AG10803 (cell line): Measurements from ENCODE around the gene SFXN3.

Experiments used
- DNase-seq: peaks from one replicate; pipeline ENCODE4 v3.0.0; 2010; ENCODE audit warnings: low read depth
- H3K4me3 ChIP-seq: 2 replicates; pipeline ENCODE4 v1.5.1; 2011; ENCODE audit warnings: mild to moderate bottlenecking, low read length, control low read depth
- TF ChIP-seq, protein P1 (sequence below): conservative IDR thresholded peaks from 2 replicates; pipeline ENCODE4 v1.5.1; 2011; ENCODE audit warnings: mild to moderate bottlenecking, low read length, control low read depth, inconsistent platforms

SFXN3 gene

DNA sequence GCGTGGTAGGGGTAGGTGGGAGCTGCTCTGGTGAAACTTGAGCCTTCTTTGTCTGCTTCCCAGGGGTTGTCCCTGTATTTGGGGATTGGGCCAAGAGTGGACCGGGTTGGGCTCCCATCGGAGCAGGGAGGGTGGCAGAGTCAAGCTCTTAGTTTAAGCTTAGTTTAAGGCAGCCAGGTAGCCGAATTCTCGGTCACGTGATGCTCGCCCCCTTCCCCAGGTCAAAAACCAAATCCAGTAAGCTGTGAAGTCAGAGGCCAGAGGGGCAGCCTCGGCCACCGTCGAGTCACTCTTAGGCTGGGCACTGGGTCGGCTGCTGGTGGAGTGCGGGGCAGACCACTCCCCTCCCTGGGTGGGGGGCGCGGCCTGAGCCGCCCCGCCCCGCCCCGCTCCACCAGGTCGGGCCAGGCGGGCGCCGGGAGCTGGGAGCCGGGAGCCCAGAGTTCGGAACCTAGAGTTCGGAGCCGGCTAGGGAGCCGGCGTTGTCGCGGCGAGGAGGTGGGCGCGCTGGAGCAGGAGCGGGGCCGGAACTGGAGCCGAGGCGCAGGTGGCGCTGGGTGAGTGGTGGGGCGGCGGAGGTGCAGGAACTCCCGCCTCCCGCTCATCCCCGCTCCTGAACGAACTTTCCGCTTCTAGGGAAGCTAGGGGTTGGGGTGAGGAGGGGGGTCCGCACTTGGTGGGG, 34.2 kb upstream of the SFXN3 start:
- peak overlapping the region; percentile 78 for H3K4me3 ChIP-seq
- DNase-seq: no peak

DNA sequence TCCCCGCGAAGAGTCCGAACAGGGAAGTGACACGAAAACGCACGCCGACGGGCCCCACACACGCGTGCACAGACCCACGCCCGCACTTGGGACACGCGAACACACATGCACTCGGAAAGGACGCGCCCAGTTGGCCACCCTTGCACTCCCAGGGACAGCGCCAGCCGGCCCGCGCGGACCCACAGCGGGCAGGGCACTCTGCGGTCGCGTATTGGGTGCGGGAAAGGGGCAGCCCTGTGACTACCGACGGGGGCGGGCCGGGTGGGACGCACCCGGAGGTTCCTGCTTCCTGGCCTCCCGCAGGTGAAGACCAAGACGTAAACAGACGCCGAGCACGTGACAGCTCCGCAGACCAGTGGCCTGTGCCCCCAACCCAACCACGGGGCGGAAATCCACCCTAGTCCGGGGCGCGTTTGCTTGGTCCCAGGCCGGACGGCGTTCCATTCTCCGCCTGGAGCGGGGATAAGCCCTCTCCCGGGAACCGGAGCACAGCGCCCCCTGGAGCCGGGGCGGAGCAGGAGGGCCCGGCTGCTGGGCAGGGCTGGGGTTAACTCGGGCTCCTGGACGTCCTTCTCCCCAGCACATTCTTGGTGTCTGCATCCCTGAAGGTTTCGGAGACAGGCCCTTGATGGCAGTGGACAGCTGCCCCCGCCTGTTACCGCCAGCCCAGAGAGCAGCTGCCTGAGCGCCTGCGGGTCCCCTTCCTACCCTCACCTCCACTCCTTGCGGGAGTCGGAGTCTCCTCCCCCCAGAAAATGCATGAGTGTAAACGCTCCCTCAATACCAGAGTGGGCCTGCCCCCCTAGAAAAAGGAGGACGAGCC, 33.5 kb upstream of the SFXN3 start:
- TF ChIP-seq, protein P1, sequence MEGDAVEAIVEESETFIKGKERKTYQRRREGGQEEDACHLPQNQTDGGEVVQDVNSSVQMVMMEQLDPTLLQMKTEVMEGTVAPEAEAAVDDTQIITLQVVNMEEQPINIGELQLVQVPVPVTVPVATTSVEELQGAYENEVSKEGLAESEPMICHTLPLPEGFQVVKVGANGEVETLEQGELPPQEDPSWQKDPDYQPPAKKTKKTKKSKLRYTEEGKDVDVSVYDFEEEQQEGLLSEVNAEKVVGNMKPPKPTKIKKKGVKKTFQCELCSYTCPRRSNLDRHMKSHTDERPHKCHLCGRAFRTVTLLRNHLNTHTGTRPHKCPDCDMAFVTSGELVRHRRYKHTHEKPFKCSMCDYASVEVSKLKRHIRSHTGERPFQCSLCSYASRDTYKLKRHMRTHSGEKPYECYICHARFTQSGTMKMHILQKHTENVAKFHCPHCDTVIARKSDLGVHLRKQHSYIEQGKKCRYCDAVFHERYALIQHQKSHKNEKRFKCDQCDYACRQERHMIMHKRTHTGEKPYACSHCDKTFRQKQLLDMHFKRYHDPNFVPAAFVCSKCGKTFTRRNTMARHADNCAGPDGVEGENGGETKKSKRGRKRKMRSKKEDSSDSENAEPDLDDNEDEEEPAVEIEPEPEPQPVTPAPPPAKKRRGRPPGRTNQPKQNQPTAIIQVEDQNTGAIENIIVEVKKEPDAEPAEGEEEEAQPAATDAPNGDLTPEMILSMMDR: peak; percentile 79
- H3K4me3 ChIP-seq: peak overlapping the region; percentile 78
- DNase-seq: peak; percentile 76

More for the DNA sequence above, 34.2 kb upstream of the SFXN3 start:
- TF ChIP-seq, protein P1: no peak

DNA sequence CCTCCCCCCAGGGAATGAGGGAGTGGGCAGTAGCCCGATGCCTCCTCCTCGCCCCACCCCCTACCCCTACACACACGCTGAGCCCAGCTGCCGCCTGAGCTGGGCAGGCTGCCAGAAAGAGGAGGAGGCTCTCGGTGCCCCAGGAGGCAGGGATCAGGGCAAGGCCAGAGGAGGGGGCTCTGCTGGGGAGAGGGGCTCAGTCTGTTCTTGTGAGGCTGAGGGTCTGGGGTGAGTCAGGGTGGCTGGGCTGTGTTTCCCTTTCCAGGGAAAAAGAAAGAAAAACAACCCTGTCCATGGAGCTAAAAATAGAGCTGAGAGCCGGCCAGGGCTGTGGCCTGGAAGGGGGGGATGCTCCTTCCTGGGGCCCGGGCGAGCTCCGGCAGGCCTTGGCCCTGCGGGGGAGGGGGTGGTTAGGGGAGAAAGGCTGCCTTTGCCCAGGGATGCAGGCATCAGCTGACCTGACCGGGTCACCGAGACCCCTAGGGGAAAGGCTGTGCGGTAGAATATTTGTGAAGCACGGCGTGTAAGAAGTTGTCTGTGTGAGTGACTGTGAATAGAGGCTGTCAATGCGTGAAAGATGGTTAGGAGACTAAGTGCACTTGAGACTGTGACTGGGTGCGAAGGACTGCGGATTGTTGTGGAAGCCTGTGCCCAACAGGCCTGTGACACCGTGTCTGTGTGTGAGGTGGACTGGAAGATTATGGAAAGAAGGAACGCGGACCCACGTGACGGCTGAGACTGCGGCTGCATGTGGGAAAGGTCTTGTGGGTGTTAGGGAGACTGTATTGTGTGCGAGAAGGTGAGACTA, 32.6 kb upstream of the SFXN3 start:
- peak; percentile 73 for DNase-seq
- TF ChIP-seq, protein P1: no peak
- peak overlapping the region; percentile 78 for H3K4me3 ChIP-seq

DNA sequence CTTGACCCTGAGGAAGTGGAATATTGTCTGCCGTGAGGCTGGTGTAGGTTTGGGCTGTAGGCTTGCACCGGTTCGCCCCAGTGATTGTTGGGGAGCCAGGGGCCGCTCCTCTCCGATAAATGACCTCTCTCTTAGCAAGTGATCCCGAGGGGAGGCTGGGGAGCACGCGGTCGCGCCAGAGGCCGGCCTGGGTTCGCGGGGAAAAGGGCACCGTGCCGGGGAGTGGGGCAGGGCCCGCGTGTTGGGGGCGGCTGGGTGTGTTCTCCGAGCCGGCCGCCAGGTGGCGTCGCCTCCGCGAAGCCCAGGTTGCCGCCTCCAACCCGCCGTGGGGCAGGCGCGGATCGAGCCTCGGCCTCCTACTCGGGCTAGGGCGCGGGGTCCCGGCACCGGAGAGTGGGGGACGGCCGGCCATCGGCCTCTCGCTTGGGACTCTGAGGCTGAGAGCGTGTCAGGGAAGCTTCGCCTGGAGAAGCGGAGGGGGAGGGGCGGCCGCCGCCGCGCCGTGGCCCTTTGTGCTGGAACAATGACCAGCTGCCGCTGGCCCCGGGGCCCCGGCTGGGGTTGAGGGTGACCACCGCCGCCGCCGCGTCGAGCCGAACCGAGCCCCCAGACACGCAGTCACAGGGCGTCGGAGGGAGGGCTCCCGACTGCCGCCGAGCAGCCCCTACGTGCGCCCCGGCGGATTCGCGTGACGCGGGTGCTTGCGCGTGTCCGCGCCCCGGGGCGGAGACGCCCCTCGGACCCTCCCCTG, 31.9 kb upstream of the SFXN3 start:
- TF ChIP-seq, protein P1: peak; percentile 54
- peak overlapping the region; percentile 78 for H3K4me3 ChIP-seq
- peak; percentile 71 for DNase-seq

DNA sequence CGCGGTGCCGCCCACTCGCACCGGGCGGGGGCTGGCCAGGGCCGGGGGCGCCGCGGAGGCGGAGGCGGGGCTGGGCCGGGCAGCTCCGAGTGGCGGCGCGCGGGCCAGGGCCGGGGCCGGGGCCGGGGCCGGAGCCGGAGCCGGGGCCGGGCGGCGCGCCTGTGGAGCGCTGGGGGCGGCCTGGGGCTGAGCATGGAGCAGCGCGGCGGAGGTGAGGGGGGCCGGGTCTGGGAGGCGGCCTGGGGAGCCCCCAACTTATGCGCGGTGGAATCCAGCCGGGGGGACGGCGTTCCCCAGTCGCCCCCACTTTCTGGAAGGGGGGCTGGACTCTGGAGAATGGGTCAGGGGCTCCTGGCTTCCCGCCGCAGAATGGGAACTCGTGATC, 31.3 kb upstream of the SFXN3 start, which contains the start of gene LZTS2:
TSS of gene LZTS2 (plus strand) at position 67 of the 385 bp plus-strand sequence. CDS start 2,731 bp downstream, outside the sequence.
- TF ChIP-seq, protein P1: no peak
- peak within 1 kb of the TSS; percentile 88 for H3K4me3 ChIP-seq
- no peak for DNase-seq

DNA sequence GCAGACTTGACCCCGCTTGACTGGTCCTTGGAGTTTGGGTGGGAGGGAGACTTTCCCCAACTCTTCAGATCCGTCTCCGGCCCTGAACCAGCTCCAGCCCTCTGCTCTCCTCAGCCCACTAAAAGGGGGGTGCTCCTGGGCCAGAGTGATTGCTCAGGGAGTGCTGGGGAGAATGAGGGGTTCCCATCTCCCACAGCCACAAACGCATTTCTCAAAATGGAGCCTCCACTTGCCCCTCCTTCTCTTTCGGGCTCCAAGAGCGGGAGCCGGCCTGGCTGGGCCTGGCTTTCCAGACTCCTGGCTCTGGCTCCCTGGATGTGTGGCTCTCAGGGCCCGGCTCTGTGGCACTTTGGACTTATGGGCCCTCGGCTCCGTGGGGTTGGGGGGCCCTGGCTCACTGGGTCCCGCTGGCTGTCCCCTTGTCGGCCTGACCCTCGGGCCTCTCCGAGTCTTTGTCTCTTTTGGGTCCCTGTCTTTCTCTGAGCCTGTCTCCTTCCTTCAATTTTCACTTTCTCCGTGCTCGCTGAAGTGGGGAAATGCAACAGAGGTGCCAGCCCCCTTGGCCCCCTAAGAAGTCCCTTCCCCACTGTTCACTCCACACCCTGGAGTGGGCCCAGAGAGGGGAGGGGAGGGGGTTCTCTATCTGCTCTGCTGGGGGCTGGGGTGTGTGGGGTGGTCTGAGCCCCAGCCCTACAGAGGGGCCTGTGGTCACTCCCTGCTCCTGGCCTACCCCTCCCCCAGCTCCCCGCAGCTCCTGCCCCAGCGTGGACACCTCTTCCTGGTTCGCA, 30.7 kb upstream of the SFXN3 start:
- no peak for DNase-seq
- TF ChIP-seq, protein P1: no peak
- H3K4me3 ChIP-seq: peak overlapping the region; percentile 88
